Islet of Langerhans (tissue), 1 donor: ENCODE data around the gene EIF3I.

Source experiments
- FAIRE-seq: peaks from one replicate; lab custom pipeline; 2011; peaks lifted over from hg19 to GRCh38; lab: Jason Lieb, UNC

EIF3I gene

GRCh38 chr1:32266921-32267591 is 44.8 kb downstream of the EIF3I start:
- no peak for FAIRE-seq

GRCh38 chr1:32269744-32270143 is 47.5 kb downstream of the EIF3I start:
- no peak for FAIRE-seq

- FAIRE-seq, result no peak
Measured at GRCh38 chr1:32272557-32273390, 50.6 kb downstream of the EIF3I start.

GRCh38 chr1:32273391-32274208 is 51.4 kb downstream of the EIF3I start:
- no peak for FAIRE-seq

- no peak for FAIRE-seq
Measured at GRCh38 chr1:32274646-32275340, 52.6 kb downstream of the EIF3I start.

- no peak for FAIRE-seq
Measured at GRCh38 chr1:32275424-32275823, 53.2 kb downstream of the EIF3I start.

GRCh38 chr1:32276032-32276782 is 54.0 kb downstream of the EIF3I start:
- no peak for FAIRE-seq
